ENCODE data around the gene OR2S2.
"Not testable (repeated sequence)": the region's sequence is repeated elsewhere in the genome, so short reads cannot be mapped to it uniquely, and the experiment has no call there.

OR2S2 gene, protein sequence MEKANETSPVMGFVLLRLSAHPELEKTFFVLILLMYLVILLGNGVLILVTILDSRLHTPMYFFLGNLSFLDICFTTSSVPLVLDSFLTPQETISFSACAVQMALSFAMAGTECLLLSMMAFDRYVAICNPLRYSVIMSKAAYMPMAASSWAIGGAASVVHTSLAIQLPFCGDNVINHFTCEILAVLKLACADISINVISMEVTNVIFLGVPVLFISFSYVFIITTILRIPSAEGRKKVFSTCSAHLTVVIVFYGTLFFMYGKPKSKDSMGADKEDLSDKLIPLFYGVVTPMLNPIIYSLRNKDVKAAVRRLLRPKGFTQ

DNA sequence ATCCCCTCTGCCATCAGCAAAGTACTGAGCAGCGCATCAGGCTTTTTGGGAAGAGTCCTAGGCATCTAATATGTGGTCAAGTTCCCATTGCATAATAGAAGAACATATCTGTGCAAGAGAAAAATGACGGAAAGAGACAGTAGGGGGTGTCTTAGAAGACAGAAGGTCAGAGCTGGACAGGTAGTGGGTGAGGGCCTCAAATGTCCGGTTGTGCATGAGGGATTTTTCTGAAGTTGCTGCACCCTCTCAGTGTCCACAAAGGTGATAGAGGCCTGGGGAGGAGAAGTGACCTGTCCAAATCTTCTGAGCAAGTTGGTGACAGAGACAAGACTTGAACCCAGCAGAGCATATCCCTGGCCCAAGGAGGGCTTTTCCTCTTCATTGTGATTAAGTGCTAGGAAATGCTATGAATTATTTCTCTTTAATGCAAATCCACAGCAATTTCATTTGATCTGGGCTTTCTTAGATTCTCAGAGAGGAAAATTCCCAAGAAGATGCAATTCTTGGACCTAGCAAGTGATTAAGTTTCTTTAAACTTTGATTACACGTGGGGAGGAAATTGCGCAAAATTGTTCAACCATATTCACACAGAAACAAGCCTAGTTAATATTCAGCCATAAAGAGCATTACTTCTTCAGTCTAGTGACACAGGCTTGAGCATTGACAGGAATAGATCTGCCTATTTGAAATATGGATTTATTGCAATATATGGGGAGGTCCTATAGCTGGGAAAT lies at the start of gene OR2S2:
Gene OR2S2, minus strand, starts transcription at position 51 of the 734 bp plus-strand sequence. CDS start 56 bp downstream, outside the sequence.
- DNase-seq (ENCODE audit: low spot score): no peak

DNA sequence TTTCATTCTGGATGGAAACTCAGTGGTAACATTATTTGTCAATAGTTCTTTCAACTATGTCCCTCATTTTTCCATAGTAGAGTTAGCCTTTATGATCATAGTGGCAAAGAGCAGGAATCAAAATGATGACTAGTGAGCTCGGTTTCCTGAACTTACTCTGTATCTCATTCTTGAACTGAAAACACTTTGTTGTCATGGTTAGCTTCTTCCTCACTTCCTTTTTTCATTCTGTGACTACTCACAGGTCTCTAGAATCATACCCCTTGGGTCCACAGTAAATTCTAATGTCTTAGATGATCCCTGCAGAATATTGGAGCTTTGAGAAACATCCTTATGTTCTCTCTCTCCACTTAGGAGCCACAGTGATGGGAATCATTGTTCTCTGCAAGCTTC lies 49.4 kb upstream of the OR2S2 start:
- no peak for DNase-seq (ENCODE audit: low spot score)

DNA sequence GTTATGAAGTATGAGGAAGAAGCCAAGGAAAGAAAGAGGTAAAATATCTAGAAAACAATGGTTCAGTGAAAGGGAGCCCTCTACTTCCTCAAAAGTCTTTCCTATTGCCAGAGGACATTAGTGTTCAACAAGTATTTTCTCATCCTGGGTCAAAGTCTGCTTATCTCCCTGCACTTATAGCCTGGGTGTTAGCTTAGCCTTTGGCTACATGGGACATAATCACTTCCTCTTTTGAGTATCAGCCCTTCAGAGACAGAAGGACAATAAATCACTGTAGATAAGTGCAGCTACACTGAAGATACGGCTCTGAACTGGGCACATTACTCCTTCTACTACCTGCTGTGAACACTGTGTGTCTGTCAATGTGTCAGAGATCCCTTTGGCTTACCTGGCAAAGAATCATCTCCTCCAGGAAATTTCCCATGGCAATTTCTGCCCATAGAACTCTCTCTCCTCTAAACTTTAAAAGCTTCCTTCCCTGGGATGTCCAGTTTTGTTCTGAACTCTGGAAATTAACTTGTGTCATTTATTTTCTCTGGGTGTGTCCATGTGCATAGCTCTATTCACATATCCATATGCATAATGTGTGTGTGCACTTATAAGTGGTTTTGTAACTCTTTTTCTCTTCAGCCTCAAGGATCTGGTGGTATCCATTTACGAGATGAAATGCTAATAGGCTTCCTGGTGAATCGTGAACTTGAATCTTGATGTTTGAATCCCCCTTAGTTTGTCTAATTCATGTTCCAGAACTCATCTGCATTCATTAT lies 48.8 kb upstream of the OR2S2 start:
- DNase-seq (ENCODE audit: low spot score): no peak

DNA sequence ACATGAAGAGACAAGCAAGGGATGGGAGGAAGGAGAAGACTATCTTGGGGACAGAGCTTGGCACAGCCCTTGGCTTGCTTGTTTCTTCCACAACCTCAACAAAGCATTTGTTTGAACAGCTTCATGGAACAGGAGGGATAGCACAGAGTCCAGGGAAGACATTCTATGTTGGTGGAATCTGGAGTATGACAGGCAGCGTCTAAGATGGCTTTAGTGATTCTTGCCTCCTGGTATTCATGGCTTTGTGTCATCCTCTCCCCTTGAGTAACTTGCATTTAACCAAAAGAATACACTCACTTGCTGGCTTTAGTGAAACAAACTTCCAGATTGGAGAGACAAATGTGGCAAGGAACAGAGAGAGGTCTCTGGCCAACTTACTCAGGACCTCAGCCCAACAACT lies 47.9 kb upstream of the OR2S2 start:
- DNase-seq (ENCODE audit: low spot score): no peak

DNA sequence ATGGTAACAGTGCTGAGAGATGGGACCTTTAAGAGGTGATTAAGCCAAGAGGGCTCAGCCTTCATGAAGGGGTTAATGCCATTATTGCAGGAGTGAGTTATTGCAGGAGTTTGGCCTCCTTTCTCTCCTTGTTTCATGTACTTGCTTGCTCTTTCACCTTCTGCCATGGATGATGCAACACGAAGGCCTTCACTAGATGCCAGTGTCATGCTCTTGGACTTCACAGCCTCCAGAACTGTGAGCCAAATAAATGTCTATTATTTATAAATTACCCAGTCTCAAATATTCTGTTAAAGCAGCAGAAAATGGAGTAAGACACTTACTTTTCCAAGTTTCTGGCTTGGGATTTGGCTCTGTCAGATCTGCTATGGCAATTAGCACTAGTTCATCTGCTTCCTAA lies 40.4 kb upstream of the OR2S2 start:
- no peak for DNase-seq (ENCODE audit: low spot score)

DNA sequence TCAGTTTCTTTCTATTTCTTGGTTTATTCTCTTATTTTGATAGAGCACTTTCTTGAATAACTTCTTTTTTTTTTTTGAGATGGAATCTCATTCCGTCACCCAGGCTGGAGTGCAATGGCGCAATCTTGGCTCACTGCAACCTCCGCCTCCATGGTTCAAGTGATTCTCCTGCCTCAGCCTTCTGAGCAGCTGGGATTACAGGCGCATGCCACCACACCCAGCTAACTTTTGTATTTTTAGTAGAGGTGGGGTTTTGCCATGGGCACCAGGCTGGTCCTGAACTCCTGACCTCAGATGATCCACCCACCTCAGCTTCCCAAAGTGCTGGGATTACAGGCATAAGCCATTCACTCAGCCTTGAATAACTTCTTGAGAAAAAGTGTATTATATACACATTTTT lies 39.1 kb upstream of the OR2S2 start:
- DNase-seq (ENCODE audit: low spot score): not testable (repeated sequence)

DNA sequence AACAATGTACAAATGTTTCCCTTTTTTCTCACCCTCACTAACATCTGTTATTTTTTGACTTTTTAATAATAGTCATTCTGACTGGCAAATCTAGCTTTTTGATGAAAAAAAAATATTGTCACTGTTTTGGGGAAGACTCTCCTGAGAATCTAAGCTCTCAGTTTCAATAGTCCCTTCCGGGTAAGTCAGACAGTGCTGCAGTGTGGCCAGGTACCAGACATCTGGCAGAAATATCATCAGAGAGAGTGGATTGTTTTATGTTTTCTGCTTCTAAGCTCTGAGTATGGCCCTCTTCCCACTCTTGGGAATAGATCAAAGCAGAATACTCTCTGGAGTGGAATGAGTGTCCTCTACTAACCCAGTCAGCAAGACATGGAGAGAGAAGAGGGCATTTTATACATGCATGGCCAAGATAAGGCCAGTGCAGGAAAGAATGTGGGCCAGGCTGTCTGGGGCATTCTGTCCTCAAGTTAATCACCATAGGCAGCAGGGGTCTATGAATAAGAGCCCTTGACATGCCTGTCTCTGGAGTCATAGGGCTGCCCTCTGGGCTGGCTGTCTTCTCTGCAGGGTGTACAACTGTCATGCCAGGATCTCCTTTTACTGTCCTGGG lies 38.5 kb upstream of the OR2S2 start:
- DNase-seq (ENCODE audit: low spot score): no peak

DNA sequence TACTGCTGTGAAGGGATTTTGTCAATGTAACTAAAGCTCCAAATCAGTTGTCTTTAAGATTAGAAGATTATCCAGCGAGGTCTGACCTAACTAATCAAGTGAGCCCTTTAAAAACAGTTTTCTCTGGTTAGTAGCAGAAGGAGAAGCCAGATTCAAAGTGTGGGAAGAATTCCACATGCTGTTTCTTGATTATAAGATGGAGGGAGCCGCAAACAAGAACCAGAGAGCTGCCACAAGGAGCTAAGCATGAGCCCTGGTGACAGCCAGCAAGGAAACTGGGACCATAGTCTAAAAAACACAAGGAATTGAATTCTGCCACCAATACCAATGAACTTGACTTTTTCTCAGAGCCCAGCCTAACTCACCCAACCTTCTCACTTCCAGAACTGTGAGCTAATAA lies 37.0 kb upstream of the OR2S2 start:
- DNase-seq (ENCODE audit: low spot score): no peak

DNA sequence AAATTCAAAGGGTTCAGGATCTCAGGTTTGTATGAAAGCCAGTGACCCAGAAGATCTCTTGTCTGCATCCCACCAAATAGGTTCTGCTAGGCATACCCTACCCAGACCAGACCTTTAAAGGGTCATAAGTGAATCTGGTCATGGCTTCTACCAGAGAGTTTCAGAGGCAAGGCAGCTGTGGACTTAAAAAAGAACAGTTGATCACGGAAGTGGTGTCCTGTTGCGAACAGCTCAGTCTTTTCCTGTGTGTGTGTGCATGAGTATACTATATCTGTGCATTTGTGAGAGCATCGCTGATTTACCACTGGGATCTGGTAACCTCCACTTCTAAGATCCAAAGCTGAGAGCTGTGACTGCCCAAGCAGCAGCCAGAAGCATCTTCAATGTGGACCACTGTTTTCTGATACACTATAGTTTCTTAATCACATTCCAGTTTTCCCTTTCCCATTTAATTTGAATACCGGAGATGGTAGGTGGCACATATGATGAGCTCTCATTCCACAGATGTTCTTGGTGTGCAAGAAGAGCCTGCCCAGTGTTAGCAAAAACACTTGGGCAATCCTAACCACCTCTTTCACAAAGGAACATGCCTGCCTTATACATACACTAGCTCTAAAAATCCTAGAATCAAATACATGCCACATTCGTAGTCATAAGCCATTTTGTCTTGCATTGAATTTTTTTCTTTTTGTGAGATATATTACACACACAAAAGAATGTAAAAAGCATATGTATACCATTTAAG lies 36.2 kb upstream of the OR2S2 start:
- no peak for DNase-seq (ENCODE audit: low spot score)

DNA sequence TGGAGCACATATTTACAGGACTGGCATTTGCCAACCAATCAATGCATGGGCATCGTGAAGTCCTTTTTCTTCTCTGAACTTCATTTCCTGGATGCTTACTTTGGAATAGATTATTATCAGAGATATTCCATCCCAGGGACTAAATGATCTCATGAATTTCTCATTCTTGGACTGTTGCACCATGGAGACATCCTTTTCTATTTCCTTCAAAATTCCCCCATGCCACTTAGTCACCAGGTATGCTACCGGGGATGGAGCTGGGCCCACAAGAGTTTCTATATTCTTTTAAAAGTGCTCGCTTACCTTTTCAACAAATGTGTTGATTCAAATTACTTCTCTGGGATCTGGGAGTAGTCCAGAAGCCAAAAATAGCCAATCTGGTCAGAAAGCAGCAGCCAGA lies 35.2 kb upstream of the OR2S2 start:
- DNase-seq (ENCODE audit: low spot score): not testable (repeated sequence)

DNA sequence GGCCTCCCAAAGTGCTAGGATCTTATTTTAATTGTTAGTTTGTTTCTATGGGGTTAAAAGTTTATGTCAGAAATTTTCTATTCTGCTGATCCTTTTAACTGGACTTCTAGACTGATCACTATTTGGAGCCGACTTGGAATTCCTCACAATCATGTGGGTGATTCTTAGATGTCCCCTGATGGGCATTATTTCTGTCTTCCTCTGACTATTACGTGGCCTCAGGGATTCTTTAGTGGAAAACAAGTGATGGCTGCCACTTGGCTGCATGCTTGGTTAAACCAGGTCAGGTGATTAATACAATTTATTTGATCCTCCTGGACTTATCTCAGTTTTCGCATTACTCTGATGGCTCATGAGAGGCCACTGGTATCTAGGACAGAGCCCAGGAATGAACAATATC lies 32.2 kb upstream of the OR2S2 start:
- no peak for DNase-seq (ENCODE audit: low spot score)

DNA sequence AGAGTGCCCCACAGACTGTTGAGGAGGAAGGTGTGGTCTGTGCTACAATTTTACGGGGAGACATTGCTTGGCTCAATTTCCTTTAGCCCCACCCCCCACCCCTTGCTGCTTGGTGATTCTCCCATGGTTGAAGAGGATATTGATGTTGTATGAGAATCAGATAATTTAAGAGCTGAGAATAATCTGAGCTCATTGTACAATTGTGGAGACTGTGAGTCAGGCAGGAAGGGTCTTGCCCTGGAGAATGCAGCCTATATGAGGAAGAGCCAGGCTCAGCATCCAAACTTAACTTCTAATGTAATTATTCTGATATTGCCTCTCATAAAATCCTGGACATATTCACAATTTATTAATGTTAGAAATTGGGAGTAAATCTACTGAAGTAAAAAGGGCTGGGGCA lies 26.1 kb upstream of the OR2S2 start:
- peak; percentile 45 for DNase-seq (ENCODE audit: low spot score)

DNA sequence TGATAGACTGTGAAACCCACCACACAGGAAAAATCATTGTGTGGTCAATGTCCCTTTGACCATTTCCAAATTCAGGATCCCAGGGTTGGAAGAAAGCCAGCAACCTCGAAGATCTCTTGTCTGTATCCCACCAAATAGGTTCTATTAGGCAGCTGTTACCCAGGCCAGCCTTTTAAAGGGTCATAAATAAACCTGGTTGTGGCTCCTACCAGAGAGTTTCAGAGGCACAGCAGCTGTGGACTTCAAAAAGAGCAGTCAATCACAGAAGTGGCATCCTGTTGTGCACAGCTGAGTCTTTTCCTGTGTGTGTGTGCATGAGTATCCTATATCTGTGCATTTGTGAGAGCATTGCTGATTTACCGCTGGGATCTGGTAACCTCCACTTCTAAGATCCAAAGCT lies 23.7 kb upstream of the OR2S2 start:
- no peak for DNase-seq (ENCODE audit: low spot score)

DNA sequence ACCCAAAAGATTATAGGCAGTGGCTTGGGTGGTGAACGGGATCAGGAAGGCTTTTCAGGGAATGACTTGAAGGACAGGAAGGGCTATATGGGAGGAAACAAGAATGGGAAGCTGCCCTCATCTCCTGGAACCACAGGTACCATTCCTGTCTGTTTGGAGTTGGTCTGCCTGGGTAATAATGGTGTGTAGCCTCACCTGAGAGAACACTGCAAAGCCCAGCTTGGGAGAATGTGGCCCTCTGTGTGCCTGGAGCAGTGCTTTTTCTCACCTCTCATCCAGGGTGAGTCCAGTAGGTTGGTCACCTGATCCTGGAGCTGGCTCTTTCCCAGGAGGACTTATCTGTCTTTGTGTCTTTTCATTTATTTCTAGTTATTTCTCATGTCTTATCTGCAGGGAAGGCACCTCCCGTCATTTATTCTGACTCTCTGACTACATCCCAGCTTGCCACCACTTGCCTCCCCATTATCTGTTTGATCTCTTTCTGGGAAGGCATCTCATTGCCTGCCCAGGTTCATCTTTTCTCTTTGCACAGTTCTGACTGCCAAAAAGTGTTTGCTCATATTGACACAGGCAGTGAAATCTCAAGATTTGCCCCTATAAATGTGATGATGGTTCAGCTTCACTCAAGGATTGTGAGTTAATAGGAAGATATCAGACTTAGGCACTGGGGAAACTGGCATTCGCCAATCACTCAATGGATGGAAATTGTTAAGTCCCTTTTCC lies 22.5 kb upstream of the OR2S2 start:
- DNase-seq (ENCODE audit: low spot score): no peak

DNA sequence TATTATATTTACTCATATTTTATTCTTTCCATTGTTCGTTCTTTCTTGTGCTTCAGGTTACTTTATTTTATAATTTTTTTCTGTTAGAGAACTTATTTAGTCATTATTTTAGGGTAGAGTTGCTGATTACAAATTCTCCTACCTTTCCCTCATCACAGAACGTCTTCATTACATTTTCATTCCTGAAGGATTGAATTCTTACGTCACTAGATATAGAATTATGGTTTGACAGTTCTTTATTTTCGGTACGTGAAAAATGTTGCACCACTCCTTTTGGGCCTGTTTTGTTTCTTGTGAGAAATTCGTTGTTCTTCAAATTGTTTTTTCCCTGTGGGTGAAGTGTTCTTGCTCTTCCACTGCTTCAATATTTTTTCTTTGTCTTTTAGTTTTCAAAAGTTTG lies 20.8 kb upstream of the OR2S2 start:
- no peak for DNase-seq (ENCODE audit: low spot score)

DNA sequence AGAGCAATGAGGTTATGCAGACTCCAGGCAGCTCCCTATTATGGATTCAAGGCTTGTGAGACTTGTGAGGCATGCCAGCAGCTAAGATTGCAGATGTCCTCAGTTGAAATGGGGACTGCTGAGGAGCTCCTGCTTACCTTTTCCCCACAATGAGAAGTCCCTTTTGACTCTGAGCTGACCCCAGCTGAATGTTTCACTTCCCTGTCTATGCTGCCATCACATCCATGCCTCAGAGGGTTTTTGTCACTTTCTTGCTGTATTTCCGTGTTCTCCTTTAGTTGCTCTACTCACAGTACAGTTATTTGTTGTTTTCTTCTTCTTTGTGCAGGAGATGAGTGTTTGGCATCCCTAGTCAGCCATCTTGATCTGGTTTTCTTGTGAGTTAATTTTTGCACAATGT lies 18.8 kb upstream of the OR2S2 start:
- no peak for DNase-seq (ENCODE audit: low spot score)

DNA sequence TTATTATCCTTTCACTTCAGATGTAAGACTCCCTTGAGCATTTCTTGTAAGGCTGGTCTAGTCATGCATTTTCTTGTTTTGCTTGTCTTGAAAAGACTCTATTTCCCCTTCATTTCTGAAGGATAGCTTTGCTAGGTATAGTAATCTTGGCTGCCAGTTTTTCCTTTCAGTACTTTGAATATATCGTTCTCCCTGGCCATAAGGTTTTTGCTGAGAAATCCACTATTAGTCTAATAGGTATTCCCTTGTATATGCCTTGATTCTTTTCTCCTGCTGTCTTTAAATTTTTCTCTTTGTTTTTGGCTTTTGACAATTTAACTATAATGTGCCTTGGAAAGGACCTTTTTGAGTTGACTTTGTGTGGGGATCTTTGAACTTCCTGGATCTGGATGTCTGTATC lies 16.8 kb upstream of the OR2S2 start:
- DNase-seq (ENCODE audit: low spot score): no peak

DNA sequence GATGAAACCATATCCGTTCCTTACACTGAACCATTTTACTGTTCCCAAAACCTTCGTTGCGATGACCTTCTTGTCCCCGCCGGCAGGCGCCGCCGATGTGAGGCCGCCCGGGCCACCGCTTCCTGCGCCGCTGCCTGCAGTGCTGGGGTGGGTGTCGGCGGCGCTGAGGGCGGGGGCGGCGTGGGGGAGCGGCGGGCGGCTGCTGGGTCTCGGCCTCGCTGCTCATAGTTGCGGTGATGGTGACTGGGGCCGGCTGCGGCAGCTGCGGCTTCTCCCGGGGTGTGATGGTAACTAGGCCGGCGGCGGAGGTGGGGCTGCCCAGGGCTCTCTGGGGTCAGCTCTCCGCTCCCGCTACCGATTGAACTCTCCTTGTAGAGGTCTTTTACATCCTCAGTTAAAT lies 14.1 kb upstream of the OR2S2 start:
- DNase-seq (ENCODE audit: low spot score): no peak

DNA sequence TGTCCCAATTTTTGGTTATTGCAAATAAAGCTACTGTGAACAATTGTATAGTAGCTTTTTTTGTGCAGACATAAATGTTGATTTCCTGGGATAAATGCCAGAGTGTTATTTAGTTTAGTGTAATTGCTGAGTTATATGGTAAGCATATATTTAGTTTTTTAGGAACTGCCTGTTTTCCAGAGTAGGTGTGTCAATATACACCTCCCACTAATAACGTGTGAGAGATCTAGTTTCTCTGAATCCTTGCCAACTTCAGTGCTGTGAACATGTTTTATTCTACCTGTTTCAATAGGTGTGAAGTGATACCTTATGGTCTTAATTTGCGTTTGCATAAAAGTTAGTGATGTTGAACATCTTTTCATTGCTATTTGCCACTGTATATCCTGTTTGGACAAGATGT lies 9.1 kb upstream of the OR2S2 start:
- DNase-seq (ENCODE audit: low spot score): no peak

DNA sequence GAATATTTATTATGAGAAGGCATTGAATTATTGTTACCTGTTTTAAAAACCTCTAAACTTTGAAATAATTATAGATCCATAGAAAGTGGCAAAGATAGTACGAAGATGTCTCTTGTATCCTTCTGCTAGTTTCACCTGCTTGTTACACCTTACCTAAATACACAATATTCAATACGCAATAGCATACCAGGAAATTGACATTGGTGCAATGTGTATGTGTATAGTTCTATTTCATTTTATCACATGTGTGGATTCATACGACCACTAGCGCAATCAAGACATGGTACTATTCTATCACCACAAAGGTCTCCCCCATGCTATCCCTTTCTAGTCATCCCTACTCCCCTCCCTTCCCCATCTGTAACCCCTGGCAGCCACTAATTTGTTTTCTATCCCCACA lies 8.5 kb upstream of the OR2S2 start:
- no peak for DNase-seq (ENCODE audit: low spot score)

DNA sequence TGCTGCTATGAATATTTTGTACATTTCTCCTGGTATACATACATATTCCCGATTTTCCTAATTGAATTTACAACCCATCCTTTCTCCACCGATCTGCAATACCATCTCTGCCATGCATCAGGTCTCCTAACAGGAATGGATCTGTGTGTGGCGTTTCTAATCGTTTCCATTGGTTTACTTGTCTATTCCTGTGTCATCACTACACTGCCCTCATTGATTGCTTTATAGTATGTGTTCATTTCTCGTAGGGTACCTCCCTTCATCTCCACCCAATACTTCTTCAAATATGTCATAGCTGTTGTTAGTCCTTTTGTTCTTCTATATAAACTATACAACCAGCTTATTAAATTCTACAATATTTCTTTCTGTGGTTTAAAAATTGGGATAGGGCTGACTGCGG lies 7.1 kb upstream of the OR2S2 start:
- DNase-seq (ENCODE audit: low spot score): no peak

Measured in kidney capillary endothelial cell (primary cell).